HepG2 (cell line): ENCODE results near the gene IFIT2.

Source experiments
- BRCA1 ChIP-seq: sonication (generic); formaldehyde crosslinking; IDR thresholded peaks from 2 replicates; pipeline ENCODE4 v1.4.0; 2020; ENCODE audit warnings: missing genetic modification reagents
- CTCF ChIP-seq: sonication (generic); formaldehyde crosslinking; IDR thresholded peaks from 2 replicates; pipeline ENCODE4 v1.5.0; 2020; ENCODE audit warnings: mild to moderate bottlenecking, missing genetic modification reagents, moderate library complexity
- EZH2 ChIP-seq: conservative IDR thresholded peaks from 2 replicates; pipeline ENCODE4 v1.6.1; 2012; ENCODE audit warnings: mild to moderate bottlenecking, low read depth, low read length, moderate library complexity
- HNRNPUL1 ChIP-seq: fragments of 200-400 bp; formaldehyde crosslinking; IDR thresholded peaks from 2 replicates; pipeline ENCODE4 v1.6.1; 2017; ENCODE audit warnings: low read depth, mild to moderate bottlenecking, low read length, moderate library complexity
- KAT7 ChIP-seq: IDR thresholded peaks from 2 replicates; pipeline ENCODE4 v1.6.1; 2018; ENCODE audit warnings: borderline replicate concordance, missing compliant biosample characterization
- ZNF414 ChIP-seq: sonication (generic); formaldehyde crosslinking; IDR thresholded peaks from 2 replicates; pipeline ENCODE4 v1.5.0; 2020; ENCODE audit warnings: missing genetic modification reagents

GRCh38 chr10:89306434-89307268 is 4.8 kb downstream of the IFIT2 start:
- no peak for TF ChIP-seq CTCF (CRISPR knock-in tag)
- no peak for TF ChIP-seq BRCA1
- no peak for TF ChIP-seq KAT7
- no peak for TF ChIP-seq EZH2
- TF ChIP-seq HNRNPUL1 = no peak
- TF ChIP-seq ZNF414 (CRISPR knock-in tag) = no peak
